ENCODE measurements around the gene GGT1.

DNA sequence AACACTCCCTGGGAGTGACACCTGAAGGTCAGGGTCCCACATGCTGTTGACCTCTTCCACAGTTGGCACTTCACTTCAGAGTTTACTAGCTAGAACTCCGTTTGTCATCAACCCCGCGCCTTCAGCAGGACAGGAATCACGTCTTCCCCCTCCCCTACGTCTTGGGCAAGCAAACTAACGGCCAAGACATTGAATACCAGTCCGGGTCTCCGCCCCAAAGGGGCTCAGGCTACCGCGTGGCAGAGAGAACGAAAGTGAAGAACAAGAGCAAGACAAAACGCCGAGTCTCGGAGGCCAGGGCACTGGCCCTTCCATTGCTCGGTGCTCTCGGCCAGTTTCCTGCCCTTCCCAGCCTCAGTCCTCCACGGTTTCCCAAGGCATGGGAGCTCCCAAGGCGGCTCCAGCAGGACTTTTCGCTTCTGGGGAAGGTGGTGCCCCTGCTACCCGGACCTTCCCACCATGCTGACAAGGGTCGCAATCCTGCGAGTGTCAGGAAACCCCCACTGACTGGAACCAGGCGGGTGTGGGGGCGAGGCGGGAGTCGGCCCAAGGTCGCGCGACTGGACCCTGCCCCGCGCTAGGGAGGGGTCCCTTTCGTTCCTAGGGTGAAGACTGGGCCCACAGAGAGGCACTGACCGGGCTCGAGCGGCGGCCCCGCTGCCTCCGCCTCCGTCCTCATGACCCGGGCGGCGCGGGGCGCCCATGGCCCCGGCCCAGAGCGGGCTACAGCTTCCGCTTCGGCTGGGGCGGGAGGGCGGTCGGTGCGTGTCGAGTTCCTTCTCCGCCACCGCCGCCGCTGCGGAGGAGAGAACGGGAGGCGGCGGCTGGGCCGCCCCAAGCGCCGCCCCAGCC is 48.5 kb upstream of the GGT1 start, which contains the start of gene GUCD1:
- TF ChIP-seq GATA2 (IDR thresholded peaks at IDR 0.05; ENCODE audit: low read depth, low read length) (no peak), GATA3 (IDR thresholded peaks at IDR 0.05; ENCODE audit: low read depth, low read length) (no peak)

Data from SH-SY5Y (cell line).